Subcutaneous abdominal adipose tissue (tissue), 5 donors: ENCODE data around the gene CACNA1H.
"Not testable (repeated sequence)": the region's sequence is repeated elsewhere in the genome, so short reads cannot be mapped to it uniquely, and the experiment has no call there.

Experiments
- H3K27ac ChIP-seq: one replicate; pipeline ENCODE4 v1.7.0; 2013; ENCODE audit warnings: low read depth, mild to moderate bottlenecking, inconsistent platforms, low read length, moderate library complexity
- H3K27me3 ChIP-seq, 5 donors: one replicate each; pipeline ENCODE4 v1.7.0; 2013; ENCODE audit warnings: low read length in 5 of 5, inconsistent platforms in 1 of 5; ENCODE audit not compliant: control insufficient read depth in 5 of 5, insufficient read depth in 4 of 5
- H3K36me3 ChIP-seq, 5 donors: one replicate each; pipeline ENCODE4 v1.7.0; 2013; ENCODE audit warnings: low read length in 5 of 5; ENCODE audit not compliant: control insufficient read depth in 5 of 5, insufficient read depth in 5 of 5
- H3K4me1 ChIP-seq, 5 donors: one replicate each; pipeline ENCODE4 v1.7.0; 2013; ENCODE audit warnings: low read length in 5 of 5, mild to moderate bottlenecking in 3 of 5, moderate library complexity in 1 of 5; ENCODE audit not compliant: control insufficient read depth in 5 of 5, insufficient read depth in 5 of 5
- H3K4me3 ChIP-seq, 5 donors: one replicate each; pipeline ENCODE4 v1.7.0; 2013; ENCODE audit warnings: low read length in 5 of 5, low read depth in 1 of 5
- H3K9ac ChIP-seq, 5 donors: one replicate each; pipeline ENCODE4 v1.7.0; 2013; ENCODE audit warnings: low read length in 5 of 5, mild to moderate bottlenecking in 4 of 5, moderate library complexity in 3 of 5
- H3K9me3 ChIP-seq, 5 donors: one replicate each; pipeline ENCODE4 v1.7.0; 2013; ENCODE audit warnings: low read length in 5 of 5; ENCODE audit not compliant: control insufficient read depth in 5 of 5
- donor health status: healthy.
- donor health status: healthy.
- donor health status: healthy.
- donor health status: healthy.
- donor health status: healthy.

Gene CACNA1H

DNA sequence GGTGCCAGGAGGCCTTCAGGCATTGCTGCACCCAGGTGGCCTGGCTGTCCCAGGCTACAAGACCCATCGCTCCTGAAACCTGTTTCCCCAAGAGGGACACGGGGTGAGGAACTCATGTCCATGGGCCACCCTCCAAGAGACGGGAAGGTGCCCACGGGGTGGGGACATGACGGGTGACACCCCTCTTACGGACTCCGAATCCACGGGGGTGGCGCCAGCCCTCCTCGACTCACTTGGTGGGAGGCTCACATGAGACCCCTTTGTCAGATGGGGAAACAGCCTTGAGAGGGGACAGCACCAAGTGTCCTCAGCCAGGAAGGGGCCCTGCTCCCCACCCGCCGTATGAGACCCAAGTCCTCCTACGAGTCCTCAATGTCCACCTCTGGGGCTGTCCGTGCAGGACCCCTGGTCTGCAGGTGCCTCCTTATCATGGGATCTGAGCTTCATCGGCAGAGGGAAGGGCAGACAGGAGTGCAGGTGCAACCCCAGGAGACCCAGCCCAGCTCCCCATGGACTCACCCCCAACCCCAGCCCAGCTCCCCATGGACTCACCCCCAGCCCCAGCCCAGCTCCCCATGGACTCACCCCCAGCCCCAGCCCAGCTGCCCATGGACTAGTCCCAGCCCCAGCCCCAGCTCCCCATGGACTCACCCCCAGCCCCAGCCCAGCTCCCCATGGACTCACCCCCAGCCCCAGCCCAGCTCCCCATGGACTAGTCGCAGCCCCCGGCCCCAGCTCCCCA, 77.7 kb downstream of the CACNA1H start:
- H3K9ac ChIP-seq, H3K4me1 ChIP-seq, H3K9me3 ChIP-seq, H3K27ac ChIP-seq, H3K4me3 ChIP-seq, H3K27me3 ChIP-seq, H3K36me3 ChIP-seq: not testable (repeated sequence)

DNA sequence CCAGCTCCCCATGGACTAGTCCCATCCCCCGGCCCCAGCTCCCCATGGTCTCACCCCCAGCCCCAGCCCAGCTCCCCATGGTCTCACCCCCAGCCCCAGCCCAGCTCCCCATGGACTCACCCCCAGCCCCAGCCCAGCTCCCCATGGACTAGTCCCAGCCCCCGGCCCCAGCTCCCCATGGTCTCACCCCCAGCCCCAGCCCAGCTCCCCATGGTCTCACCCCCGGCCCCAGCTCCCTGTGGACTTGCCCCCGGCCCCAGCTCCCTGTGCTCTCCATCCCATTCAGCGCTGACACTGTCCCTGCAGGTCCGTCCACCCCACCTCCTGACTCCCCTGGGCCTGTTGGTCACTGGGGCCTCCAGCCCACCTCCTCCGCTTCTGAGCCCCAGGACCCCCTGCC, 78.4 kb downstream of the CACNA1H start:
- not testable (repeated sequence) for H3K9ac ChIP-seq, H3K27ac ChIP-seq, H3K27me3 ChIP-seq, H3K4me3 ChIP-seq, H3K4me1 ChIP-seq, H3K36me3 ChIP-seq, H3K9me3 ChIP-seq

DNA sequence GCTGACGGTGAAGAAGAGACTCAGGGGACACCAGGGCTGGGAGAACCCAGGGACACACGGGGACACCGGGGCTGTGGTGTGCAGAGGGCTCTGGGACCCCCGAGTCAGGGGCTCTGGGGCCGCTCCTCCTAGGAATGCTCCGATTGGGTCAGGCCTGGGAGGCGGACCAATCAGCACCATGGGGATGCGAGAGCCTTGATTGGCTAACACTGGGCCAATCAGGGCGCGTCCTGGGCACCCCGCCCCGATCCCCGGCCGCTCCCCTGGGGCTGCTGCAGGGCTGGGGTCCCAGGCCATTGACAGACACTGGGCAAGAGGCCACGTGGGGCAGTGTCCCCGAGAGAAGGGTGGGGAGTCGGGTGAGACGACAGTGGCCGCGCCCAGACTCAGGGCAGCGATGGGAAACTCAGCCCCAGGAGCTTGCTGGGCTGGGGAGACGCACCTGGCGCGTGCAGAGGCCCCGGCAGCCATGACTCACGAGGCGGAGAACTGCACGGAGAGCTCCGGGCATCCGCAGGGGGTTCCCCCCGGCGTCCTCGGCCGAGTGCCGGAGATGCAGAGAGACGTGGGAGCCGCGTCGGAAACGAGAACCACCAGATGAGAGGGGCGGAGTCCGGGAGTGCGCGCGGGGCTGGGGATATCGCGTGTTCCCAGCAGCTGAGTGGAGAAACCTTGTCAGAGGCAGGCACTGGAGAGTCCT, 79.3 kb downstream of the CACNA1H start:
- not testable (repeated sequence) for H3K9ac ChIP-seq, H3K4me1 ChIP-seq, H3K36me3 ChIP-seq, H3K4me3 ChIP-seq, H3K27me3 ChIP-seq, H3K27ac ChIP-seq, H3K9me3 ChIP-seq

DNA sequence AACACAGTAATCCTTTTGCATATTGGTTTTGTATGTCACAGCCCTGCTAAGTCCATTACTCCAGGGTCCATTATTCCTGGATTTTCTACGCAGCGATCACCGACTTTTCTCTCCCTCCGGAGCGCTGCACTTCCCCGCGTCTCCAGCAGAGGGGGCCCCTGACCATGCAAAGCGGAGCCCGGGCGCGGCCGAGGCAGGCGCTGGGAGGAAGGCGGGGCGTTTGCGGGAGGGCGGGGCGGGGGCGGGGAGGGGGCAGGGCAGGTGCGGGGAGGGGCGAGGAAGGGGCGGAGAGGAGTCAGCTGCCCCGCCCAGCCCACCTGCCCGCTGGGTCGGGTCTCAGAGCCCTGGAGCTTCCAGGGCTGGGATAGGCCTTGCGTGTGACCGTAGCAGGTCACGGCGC, 83.8 kb downstream of the CACNA1H start:
- not testable (repeated sequence) for H3K4me3 ChIP-seq, H3K9me3 ChIP-seq, H3K4me1 ChIP-seq, H3K36me3 ChIP-seq, H3K27me3 ChIP-seq, H3K9ac ChIP-seq, H3K27ac ChIP-seq

DNA sequence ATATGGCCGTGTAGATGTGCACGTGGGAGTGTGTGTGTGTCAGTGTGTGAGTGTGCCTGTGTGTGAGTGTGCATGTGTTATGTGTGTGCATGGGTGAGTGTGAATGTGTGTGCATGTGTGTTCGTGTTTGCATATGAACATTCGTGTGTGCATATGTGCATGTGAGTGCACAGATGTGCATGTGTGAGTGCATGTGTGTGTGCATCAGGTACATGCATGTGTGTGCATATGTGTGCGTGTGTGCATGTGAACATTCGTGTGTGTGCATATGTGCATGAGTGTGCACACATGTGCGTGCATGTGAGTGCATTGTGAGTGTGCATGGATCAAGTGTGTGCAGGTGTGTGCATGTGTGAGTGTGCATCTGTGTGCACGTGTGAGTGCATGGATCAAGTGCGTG, 85.1 kb downstream of the CACNA1H start:
- no peak overlapping the region for H3K27ac ChIP-seq
- H3K27me3 ChIP-seq: peaks cover 0 to 5% (median 0%) of the 10 kb centered on the region in 5 donors
- no peaks in the 10 kb centered on the region for H3K9me3 ChIP-seq
- no peak overlapping the region for H3K4me3 ChIP-seq
- no peaks in the 10 kb centered on the region for H3K36me3 ChIP-seq
- no peak overlapping the region for H3K9ac ChIP-seq
- H3K4me1 ChIP-seq: no peaks in the 10 kb centered on the region

DNA sequence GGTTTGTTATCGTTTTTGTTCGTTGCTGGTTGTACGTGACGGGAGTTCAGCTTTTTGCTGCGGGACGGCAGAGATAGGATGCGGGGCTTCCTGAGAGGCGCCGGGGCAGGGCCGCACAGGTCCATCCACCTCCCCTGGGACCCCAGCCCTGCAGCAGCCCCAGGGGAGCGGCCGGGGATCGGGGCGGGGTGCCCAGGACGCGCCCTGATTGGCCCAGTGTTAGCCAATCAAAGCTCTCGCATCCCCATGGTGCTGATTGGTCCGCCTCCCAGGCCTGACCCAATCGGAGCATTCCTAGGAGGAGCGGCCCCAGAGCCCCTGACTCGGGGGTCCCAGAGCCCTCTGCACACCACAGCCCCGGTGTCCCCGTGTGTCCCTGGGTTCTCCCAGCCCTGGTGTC, 86.0 kb downstream of the CACNA1H start:
- not testable (repeated sequence) for H3K27me3 ChIP-seq, H3K27ac ChIP-seq, H3K9ac ChIP-seq, H3K9me3 ChIP-seq, H3K36me3 ChIP-seq, H3K4me3 ChIP-seq, H3K4me1 ChIP-seq

DNA sequence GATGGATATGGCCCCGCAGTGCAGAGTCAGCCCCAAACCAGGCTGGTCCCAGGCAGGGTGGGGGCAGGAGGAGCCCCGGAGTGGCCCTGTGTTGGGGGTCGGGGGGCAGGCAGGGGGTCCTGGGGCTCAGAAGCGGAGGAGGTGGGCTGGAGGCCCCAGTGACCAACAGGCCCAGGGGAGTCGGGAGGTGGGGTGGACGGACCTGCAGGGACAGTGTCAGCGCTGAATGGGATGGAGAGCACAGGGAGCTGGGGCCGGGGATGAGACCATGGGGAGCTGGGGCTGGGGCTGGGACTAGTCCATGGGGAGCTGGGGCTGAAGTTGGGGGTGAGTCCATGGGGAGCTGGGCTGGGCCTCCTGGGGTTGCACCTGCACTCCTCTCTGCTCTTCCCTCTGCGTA, 86.7 kb downstream of the CACNA1H start:
- not testable (repeated sequence) for H3K27me3 ChIP-seq, H3K4me3 ChIP-seq, H3K27ac ChIP-seq, H3K4me1 ChIP-seq, H3K36me3 ChIP-seq, H3K9me3 ChIP-seq, H3K9ac ChIP-seq

GRCh38 chr16:1240436-1240835, 87.5 kb downstream of the CACNA1H start, which contains the start of gene TPSAB1:
TSS of gene TPSAB1 (plus strand) at chr16:1240705. CDS start at chr16:1240939, 234 bp downstream.
- H3K27ac ChIP-seq: not testable (repeated sequence)

DNA sequence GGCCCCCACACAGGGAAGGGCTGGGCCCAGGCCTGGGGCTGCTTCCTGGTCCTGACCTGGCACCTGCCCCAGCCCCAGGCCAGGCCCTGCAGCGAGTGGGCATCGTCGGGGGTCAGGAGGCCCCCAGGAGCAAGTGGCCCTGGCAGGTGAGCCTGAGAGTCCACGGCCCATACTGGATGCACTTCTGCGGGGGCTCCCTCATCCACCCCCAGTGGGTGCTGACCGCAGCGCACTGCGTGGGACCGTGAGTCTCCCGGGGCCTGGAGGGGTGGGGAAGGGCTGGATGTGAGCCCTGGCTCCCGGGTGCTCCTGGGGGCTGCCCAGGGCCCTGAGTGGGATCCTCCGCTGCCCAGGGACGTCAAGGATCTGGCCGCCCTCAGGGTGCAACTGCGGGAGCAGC, 88.2 kb downstream of the CACNA1H start:
- H3K36me3 ChIP-seq, H3K27ac ChIP-seq, H3K4me3 ChIP-seq, H3K9me3 ChIP-seq, H3K9ac ChIP-seq, H3K4me1 ChIP-seq: not testable (repeated sequence)
- peaks cover 6 to 12% (median 10%) of the 10 kb centered on the region in 5 donors for H3K27me3 ChIP-seq

More at GRCh38 chr16:1240436-1240835, 87.5 kb downstream of the CACNA1H start, which contains the start of gene TPSAB1:
- H3K36me3 ChIP-seq, H3K27me3 ChIP-seq, H3K4me3 ChIP-seq, H3K9ac ChIP-seq, H3K4me1 ChIP-seq, H3K9me3 ChIP-seq: not testable (repeated sequence)

GRCh38 chr16:1243363-1243762, 90.5 kb downstream of the CACNA1H start:
- H3K27me3 ChIP-seq: peaks cover 7 to 18% (median 10%) of the 10 kb centered on the region in 5 donors
- H3K4me1 ChIP-seq, H3K4me3 ChIP-seq: not testable (repeated sequence)

More at GRCh38 chr16:1243363-1243762, 90.5 kb downstream of the CACNA1H start:
- H3K36me3 ChIP-seq, H3K27ac ChIP-seq, H3K9ac ChIP-seq, H3K9me3 ChIP-seq: not testable (repeated sequence)
